ENCODE measurements around the gene TPT1. TPM values are rescaled to one million over a fixed set of nuclear protein-coding genes. Genes with fewer than 3 reads are reported as not detected.
A peak's percentile ranks its signal among the peaks of the same experiment; 100 is the strongest.

The TPT1 gene
- total and polyA plus RNA-seq, 2 of the 13 experiments (the other 11 are each of a cell fraction or from before 2014, with no cell fraction given), result 2,953 to 3,594 TPM

- Histone ChIP-seq H3K79me2 (ENCODE audit: insufficient read depth, low read length) (no peaks in the 10 kb centered on the region), H3K9me3 (ENCODE audit: low read length) (no peaks in the 10 kb centered on the region), H2AFZ (ENCODE audit: low read length) (no peak overlapping the region), H3K9ac (ENCODE audit: insufficient read depth, low read depth, low read length) (no peak overlapping the region), H3K4me3 (replicated peaks in 1 of 3; ENCODE audit: insufficient read depth in 1 of 3, low read depth in 2 of 3, low read length in 3 of 3) (no peak overlapping the region), H3K4me1 (ENCODE audit: insufficient read depth, low read length) (peaks cover 10% of the 10 kb centered on the region), H3K27ac (ENCODE audit: extremely low read length, insufficient read depth, low read length) (no peak overlapping the region), H3K36me3 (replicated peaks in 1 of 2; ENCODE audit: control insufficient read depth in 1 of 2, insufficient read depth in 2 of 2, low read length in 2 of 2) (peaks cover 4 to 9% of the 10 kb centered on the region in 2 experiments), H4K20me1 (ENCODE audit: insufficient read depth, low read length) (no peaks in the 10 kb centered on the region), H3K27me3 (ENCODE audit: control insufficient read depth in 1 of 2, insufficient read depth in 2 of 2, low read length in 2 of 2) (no peaks in the 10 kb centered on the region), H3K4me2 (ENCODE audit: low read depth, low read length) (no peak overlapping the region)
- 80% methylated on average over 2 of the region's 2 CpGs for WGBS (ENCODE audit: low lambda C conversion rate)
- in situ Hi-C loops (cut with HindIII; ENCODE audit: extremely low pct_ligation_motif_present, low pct_unique_long_range_greater_than_20kb), result no loop called here
- intact Hi-C loops (cut with micrococcal nuclease; ENCODE audit: unreplicated experiment), result no loop called here
- FAIRE-seq, result no peak
- BruUV-seq (replicated peaks), result no TSS peak
- peak; percentile 25 for DNase-seq (ENCODE audit: low spot score)
- ATAC-seq, result peak; percentile 86
- ChIA-PET CTCF (ENCODE audit: low intra/inter-chr PET ratio, low total read pairs) (interaction anchor here (0.9 kb wide), 1 partner anchor 30 kb away, joined by 3 read pairs; no protein-coding TSS in a partner anchor), POLR2A (interaction anchor here (1.0 kb wide), 1 partner anchor 22 kb away, joined by 5 read pairs; the partner anchor contains the start of gene TPT1)
- TF ChIP-seq MED1 (CRISPR knock-in tag; IDR thresholded peaks at IDR 0.05) (no peak), PBX2 (CRISPR knock-in tag; IDR thresholded peaks at IDR 0.05) (0 out of 2 replicates have a peak, but pooled peaks have one; percentile 8), ZNF777 (CRISPR knock-in tag; IDR thresholded peaks at IDR 0.05) (no peak), PITX1 (CRISPR knock-in tag; IDR thresholded peaks at IDR 0.05) (no peak), GATA4 (IDR thresholded peaks at IDR 0.05; ENCODE audit: borderline replicate concordance, low read depth) (no peak), ZIK1 (CRISPR knock-in tag; IDR thresholded peaks at IDR 0.05; ENCODE audit: borderline replicate concordance, low read depth) (no peak), CCAR2 (optimal IDR thresholded peaks at IDR 0.05; ENCODE audit: low read depth, low read length) (no peak), ZNF274 (CRISPR knock-in tag; IDR thresholded peaks at IDR 0.05) (no peak), CTCF (CRISPR knock-in tag; IDR thresholded peaks at IDR 0.05) (peak; percentile 60), MEF2D (CRISPR knock-in tag; IDR thresholded peaks at IDR 0.05) (no peak), NCOA2 (CRISPR knock-in tag; IDR thresholded peaks at IDR 0.05) (no peak), SIX4 (CRISPR knock-in tag; IDR thresholded peaks at IDR 0.05) (no peak), FOXA1 (IDR thresholded peaks at IDR 0.05) (no peak), FOXA1 (CRISPR knock-in tag; IDR thresholded peaks at IDR 0.05) (no peak), ADNP (CRISPR knock-in tag; IDR thresholded peaks at IDR 0.05) (no peak), ZFP36 (IDR thresholded peaks at IDR 0.05; ENCODE audit: borderline replicate concordance, low read depth, low read length, partially characterized antibody) (no peak), ZNF577 (CRISPR knock-in tag; IDR thresholded peaks at IDR 0.05; ENCODE audit: borderline replicate concordance, low read depth) (no peak), MYPOP (CRISPR knock-in tag; IDR thresholded peaks at IDR 0.05) (no peak), MTF1 (CRISPR knock-in tag; IDR thresholded peaks at IDR 0.05) (no peak), ZNF792 (CRISPR knock-in tag; IDR thresholded peaks at IDR 0.05) (no peak), KAT2B (IDR thresholded peaks at IDR 0.05; ENCODE audit: borderline replicate concordance, low read depth, low read length) (no peak), ETS1 (CRISPR knock-in tag; IDR thresholded peaks at IDR 0.05) (no peak), ONECUT2 (CRISPR knock-in tag; IDR thresholded peaks at IDR 0.05) (no peak), PAX8 (CRISPR knock-in tag; IDR thresholded peaks at IDR 0.05; ENCODE audit: borderline replicate concordance) (no peak)
These were observed 22.0 kb upstream of the TPT1 start for GRCh38 chr13:45362939-45363338.

Data from HepG2 (cell line).